ENCODE results near the gene DZIP3. TPM values are rescaled to one million over a fixed set of nuclear protein-coding genes. Genes with fewer than 3 reads are reported as not detected.

Gene DZIP3
- total RNA-seq, 1 experiment from 2014 or later = 12.2 TPM

- no TSS peak for BruUV-seq (replicated peaks)
- Mint-ChIP-seq H3K36me3 (ENCODE audit: insufficient read depth, unreplicated experiment) (peaks cover 37% of the 10 kb centered on the region), H3K27ac (ENCODE audit: unreplicated experiment) (peak overlapping the region; percentile 96), H3K9me3 (ENCODE audit: low read depth, unreplicated experiment) (no peaks in the 10 kb centered on the region), H3K4me3 (ENCODE audit: low read depth, unreplicated experiment) (peak overlapping the region; percentile 92), H3K4me1 (ENCODE audit: low read depth, unreplicated experiment) (peaks cover 38% of the 10 kb centered on the region), H3K27me3 (ENCODE audit: unreplicated experiment) (no peaks in the 10 kb centered on the region)
- CTCF ChIA-PET = interaction anchor here (0.6 to 1.1 kb wide), 2 partner anchors 15 to 360 kb away, joined by 4 read pairs; no protein-coding TSS in a partner anchor
- DNase-seq = no peak
- no peak for TF ChIP-seq CTCF (IDR thresholded peaks at IDR 0.05; ENCODE audit: unreplicated experiment)
- intact Hi-C loops (cut with micrococcal nuclease; ENCODE audit: unreplicated experiment) = no loop called here
Measured at GRCh38 chr3:108588601-108589000, 921 bp upstream of the DZIP3 start.

- peaks cover 37% of the 10 kb centered on the region for H3K36me3 Mint-ChIP-seq (ENCODE audit: insufficient read depth, unreplicated experiment)
- CTCF ChIA-PET = interaction anchor here (0.8 to 1.1 kb wide), 3 partner anchors 13 to 325 kb away, joined by 3 to 4 read pairs (median 3); no protein-coding TSS in a partner anchor
- H3K27ac Mint-ChIP-seq (ENCODE audit: unreplicated experiment) = peak overlapping the region; percentile 96
- TF ChIP-seq CTCF (IDR thresholded peaks at IDR 0.05; ENCODE audit: unreplicated experiment) = no peak
- no peaks in the 10 kb centered on the region for H3K27me3 Mint-ChIP-seq (ENCODE audit: unreplicated experiment)
- H3K4me3 Mint-ChIP-seq (ENCODE audit: low read depth, unreplicated experiment) = peak overlapping the region; percentile 92
- no peaks in the 10 kb centered on the region for H3K9me3 Mint-ChIP-seq (ENCODE audit: low read depth, unreplicated experiment)
- H3K4me1 Mint-ChIP-seq (ENCODE audit: low read depth, unreplicated experiment) = peaks cover 38% of the 10 kb centered on the region
- intact Hi-C loops (cut with micrococcal nuclease; ENCODE audit: unreplicated experiment) = no loop called here
- BruUV-seq (replicated peaks) = TSS peak; percentile 84
- no peak for DNase-seq
Measured at GRCh38 chr3:108589998-108590323, 439 bp downstream of the DZIP3 start.

- Mint-ChIP-seq H3K9me3 (ENCODE audit: low read depth, unreplicated experiment) (no peaks in the 10 kb centered on the region), H3K4me1 (ENCODE audit: low read depth, unreplicated experiment) (peaks cover 34% of the 10 kb centered on the region), H3K27ac (ENCODE audit: unreplicated experiment) (peak overlapping the region; percentile 96), H3K36me3 (ENCODE audit: insufficient read depth, unreplicated experiment) (peaks cover 33% of the 10 kb centered on the region), H3K27me3 (ENCODE audit: unreplicated experiment) (no peaks in the 10 kb centered on the region), H3K4me3 (ENCODE audit: low read depth, unreplicated experiment) (peak overlapping the region; percentile 92)
- CTCF ChIA-PET = interaction anchor here (0.8 kb wide), 1 partner anchor 324 kb away, joined by 3 read pairs; no protein-coding TSS in a partner anchor
- no TSS peak for BruUV-seq (replicated peaks)
- intact Hi-C loops (cut with micrococcal nuclease; ENCODE audit: unreplicated experiment) = no loop called here
- DNase-seq = no peak
- TF ChIP-seq CTCF (IDR thresholded peaks at IDR 0.05; ENCODE audit: unreplicated experiment) = no peak
Measured at GRCh38 chr3:108590460-108590859, 938 bp downstream of the DZIP3 start.

GRCh38 chr3:108595321-108595720 lies 5.8 kb downstream of the DZIP3 start:
- no TSS peak for BruUV-seq (replicated peaks)
- H3K4me1 Mint-ChIP-seq (ENCODE audit: low read depth, unreplicated experiment) = peaks cover 18% of the 10 kb centered on the region
- TF ChIP-seq CTCF (IDR thresholded peaks at IDR 0.05; ENCODE audit: unreplicated experiment) = no peak
- H3K36me3 Mint-ChIP-seq (ENCODE audit: insufficient read depth, unreplicated experiment) = no peaks in the 10 kb centered on the region
- no peaks in the 10 kb centered on the region for H3K9me3 Mint-ChIP-seq (ENCODE audit: low read depth, unreplicated experiment)
- intact Hi-C loops (cut with micrococcal nuclease; ENCODE audit: unreplicated experiment) = no loop called here
- CTCF ChIA-PET = no interaction called here
- no peak overlapping the region for H3K27ac Mint-ChIP-seq (ENCODE audit: unreplicated experiment)
- DNase-seq = no peak
- H3K27me3 Mint-ChIP-seq (ENCODE audit: unreplicated experiment) = no peaks in the 10 kb centered on the region
- H3K4me3 Mint-ChIP-seq (ENCODE audit: low read depth, unreplicated experiment) = no peak overlapping the region

All from Calu3 (cell line).